ENCODE results near the gene TMEM120B.

Gene TMEM120B

DNA sequence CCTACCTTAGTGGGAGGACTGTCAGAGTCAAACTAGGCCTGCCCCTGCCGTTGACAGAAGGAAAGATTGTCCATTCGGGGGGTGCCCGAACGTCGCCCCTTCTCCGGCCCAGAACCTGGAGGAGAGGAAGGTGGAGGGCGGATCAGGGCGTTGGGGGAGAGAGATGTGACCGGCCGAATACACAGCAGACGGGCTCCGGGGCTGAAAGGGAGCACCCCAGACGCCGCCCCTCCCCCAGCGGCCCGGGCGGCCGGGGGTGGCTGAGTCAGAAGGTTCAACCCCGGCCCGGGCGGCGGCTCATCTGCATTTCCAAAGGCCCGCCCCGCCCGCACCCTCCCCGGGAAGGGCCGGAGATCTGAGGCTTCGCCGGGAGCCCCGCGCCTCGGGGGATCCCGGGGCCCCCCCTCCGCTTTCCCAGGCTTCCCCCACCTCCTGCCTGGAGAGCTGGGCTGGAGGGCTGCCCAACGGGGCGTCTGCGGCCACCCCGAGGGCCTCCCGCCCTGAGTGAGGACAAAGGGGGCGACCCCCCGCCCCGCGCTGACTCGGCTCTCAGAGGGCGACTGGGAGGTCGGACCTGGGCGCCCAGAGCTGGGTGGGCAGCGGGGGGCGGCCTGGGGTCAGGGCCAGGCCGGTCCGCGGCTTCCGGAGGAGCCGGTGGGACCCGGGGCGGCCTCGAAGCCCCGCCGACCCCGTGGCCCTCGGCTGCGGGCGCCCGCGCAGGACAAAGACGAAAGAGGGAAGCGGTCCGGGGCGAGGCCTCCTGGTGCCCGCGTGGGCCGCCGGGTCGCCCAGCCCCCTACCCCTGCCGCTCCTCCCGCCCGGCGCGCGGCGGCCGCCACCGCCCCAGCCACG, 87.5 kb downstream of the TMEM120B start:
- no peaks in the 10 kb centered on the region for H3K36me3 ChIP-seq (ENCODE audit: insufficient read depth)
- H4K20me1 ChIP-seq (ENCODE audit: insufficient read depth), result no peaks in the 10 kb centered on the region
- H3K27ac ChIP-seq, result peak overlapping the region; percentile 100
- H3K27me3 ChIP-seq (ENCODE audit: insufficient read depth, low read depth), result no peaks in the 10 kb centered on the region
- H3K4me1 ChIP-seq (ENCODE audit: low read depth, poor library complexity, severe bottlenecking), result peaks cover 13% of the 10 kb centered on the region
- peaks cover 23% of the 10 kb centered on the region; the same call in 1 of the 2 replicates for H3K79me2 ChIP-seq (ENCODE audit: insufficient read depth, low read depth)
- H3K9ac ChIP-seq, result peak overlapping the region; percentile 99
- H2AFZ ChIP-seq (ENCODE audit: low read depth), result no peak overlapping the region
- TF ChIP-seq, protein P1, sequence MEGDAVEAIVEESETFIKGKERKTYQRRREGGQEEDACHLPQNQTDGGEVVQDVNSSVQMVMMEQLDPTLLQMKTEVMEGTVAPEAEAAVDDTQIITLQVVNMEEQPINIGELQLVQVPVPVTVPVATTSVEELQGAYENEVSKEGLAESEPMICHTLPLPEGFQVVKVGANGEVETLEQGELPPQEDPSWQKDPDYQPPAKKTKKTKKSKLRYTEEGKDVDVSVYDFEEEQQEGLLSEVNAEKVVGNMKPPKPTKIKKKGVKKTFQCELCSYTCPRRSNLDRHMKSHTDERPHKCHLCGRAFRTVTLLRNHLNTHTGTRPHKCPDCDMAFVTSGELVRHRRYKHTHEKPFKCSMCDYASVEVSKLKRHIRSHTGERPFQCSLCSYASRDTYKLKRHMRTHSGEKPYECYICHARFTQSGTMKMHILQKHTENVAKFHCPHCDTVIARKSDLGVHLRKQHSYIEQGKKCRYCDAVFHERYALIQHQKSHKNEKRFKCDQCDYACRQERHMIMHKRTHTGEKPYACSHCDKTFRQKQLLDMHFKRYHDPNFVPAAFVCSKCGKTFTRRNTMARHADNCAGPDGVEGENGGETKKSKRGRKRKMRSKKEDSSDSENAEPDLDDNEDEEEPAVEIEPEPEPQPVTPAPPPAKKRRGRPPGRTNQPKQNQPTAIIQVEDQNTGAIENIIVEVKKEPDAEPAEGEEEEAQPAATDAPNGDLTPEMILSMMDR (conservative IDR thresholded peaks at IDR 0.05; ENCODE audit: low read depth, low read length), result no peak
- no peak overlapping the region for H3K4me3 ChIP-seq (IDR thresholded peaks at IDR 0.05; ENCODE audit: insufficient read depth, low read depth, low read length)
- peak overlapping the region; percentile 48; the same call in 1 of the 2 replicates for H3K4me2 ChIP-seq

DNA sequence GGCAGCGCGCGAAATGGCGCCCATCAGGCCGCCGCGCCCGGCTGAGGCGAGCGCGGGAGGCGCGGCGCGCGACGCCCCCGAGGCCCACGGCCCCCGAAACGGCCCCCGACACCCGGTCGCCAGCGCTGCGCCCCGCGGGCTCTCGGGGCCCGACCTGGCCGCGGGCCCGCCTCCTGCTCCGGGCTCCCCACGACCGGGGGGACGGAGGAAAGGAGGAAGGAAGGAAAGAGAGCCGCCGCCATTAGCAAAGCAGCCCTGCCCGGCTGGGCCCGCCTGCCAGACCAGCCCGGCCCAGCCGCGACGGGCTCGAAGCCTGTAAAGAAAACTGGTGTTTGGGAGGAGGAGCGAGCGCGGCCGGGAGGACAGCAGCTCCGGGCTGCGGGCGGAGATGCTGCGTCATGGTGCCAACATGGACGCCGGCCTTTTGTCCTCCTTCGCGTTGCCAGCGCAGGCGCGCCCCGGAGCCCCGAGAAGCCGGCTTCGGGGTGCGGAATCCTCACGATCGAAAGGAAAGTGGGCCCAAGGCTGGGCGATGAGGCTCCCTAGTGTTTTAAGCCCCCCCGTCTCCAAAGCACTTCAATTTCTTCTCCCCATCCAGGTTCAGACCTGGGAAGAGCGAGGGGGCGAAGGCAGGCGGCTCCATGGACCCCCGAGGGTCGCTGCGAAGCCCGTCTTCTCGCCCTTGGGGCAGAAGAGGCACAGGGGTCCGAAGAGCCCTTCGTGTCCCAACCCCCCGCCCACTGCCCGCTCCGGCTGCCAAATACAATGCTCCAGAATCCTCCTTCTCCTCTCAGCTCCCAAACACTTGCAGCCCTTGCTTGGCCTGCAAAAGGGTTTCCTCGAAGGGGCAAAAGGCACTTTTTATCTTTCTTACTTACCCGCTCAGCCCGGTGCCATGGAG, 88.4 kb downstream of the TMEM120B start:
- no peaks in the 10 kb centered on the region for H3K36me3 ChIP-seq (ENCODE audit: insufficient read depth)
- H2AFZ ChIP-seq (ENCODE audit: low read depth), result no peak overlapping the region

DNA sequence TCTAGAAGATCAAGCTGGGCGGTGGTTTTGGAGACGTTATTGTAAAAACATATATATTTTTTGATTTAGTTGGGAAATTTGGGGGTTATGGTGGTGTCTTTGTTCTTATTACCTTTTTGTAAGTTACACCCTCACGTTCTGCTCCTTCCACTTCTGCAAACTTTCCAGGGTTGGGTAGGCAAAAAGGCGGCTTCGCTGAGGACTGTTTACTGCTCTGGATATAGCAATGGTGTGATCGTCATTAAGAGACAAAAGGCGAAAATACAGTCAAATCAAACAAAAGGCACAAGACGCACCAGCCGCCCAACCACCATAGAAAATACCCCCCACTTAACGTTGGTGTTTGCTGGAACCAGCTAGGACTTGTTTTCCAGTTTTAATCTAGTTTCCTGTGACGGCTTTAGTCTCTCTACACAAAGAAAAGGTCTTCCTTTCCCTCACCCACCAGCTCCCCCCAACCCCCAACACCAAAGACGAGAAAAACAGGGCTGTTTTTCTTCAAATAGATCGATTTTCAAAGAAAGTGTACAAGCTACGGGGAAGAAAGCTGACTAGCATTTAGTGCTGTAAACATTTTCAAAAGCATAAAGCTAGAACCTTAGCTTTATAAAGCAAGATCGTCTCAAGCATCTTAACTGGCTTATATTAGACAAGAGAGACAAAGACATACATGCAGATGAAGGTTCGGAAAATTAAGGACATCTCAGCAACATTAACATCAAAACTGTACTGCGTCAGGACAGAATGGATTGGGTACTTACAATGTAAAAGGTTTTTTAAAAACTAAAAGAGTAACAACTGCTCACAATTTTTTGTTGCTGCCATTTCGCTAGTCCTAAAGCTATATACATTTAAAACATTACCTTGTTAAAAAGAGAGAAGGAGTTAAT, 89.3 kb downstream of the TMEM120B start:
- H4K20me1 ChIP-seq (ENCODE audit: insufficient read depth), result no peaks in the 10 kb centered on the region
- H3K4me2 ChIP-seq, result peak overlapping the region; percentile 97
- no peak overlapping the region for H3K4me3 ChIP-seq (IDR thresholded peaks at IDR 0.05; ENCODE audit: insufficient read depth, low read depth, low read length)
- no peak overlapping the region for H2AFZ ChIP-seq (ENCODE audit: low read depth)
- peak overlapping the region; percentile 99 for H3K9ac ChIP-seq
- peaks cover 38% of the 10 kb centered on the region for H3K79me2 ChIP-seq (ENCODE audit: insufficient read depth, low read depth)
- TF ChIP-seq, protein P1 (conservative IDR thresholded peaks at IDR 0.05; ENCODE audit: low read depth, low read length), result no peak
- H3K27ac ChIP-seq, result peak overlapping the region; percentile 100
- H3K36me3 ChIP-seq (ENCODE audit: insufficient read depth), result no peaks in the 10 kb centered on the region
- H3K4me1 ChIP-seq (ENCODE audit: low read depth, poor library complexity, severe bottlenecking), result peaks cover 19% of the 10 kb centered on the region
- H3K27me3 ChIP-seq (ENCODE audit: insufficient read depth, low read depth), result no peaks in the 10 kb centered on the region

More for the DNA sequence above, 88.4 kb downstream of the TMEM120B start:
- Histone ChIP-seq H3K79me2 (ENCODE audit: insufficient read depth, low read depth) (peaks cover 29% of the 10 kb centered on the region), H3K4me2 (peak overlapping the region; percentile 97), H4K20me1 (ENCODE audit: insufficient read depth) (no peaks in the 10 kb centered on the region), H3K4me1 (ENCODE audit: low read depth, poor library complexity, severe bottlenecking) (peaks cover 11% of the 10 kb centered on the region), H3K9ac (peak overlapping the region; percentile 99), H3K4me3 (IDR thresholded peaks at IDR 0.05; ENCODE audit: insufficient read depth, low read depth, low read length) (no peak overlapping the region), H3K27me3 (ENCODE audit: insufficient read depth, low read depth) (no peaks in the 10 kb centered on the region), H3K27ac (peak overlapping the region; percentile 100)
- TF ChIP-seq, protein P1 (conservative IDR thresholded peaks at IDR 0.05; ENCODE audit: low read depth, low read length), result no peak

DNA sequence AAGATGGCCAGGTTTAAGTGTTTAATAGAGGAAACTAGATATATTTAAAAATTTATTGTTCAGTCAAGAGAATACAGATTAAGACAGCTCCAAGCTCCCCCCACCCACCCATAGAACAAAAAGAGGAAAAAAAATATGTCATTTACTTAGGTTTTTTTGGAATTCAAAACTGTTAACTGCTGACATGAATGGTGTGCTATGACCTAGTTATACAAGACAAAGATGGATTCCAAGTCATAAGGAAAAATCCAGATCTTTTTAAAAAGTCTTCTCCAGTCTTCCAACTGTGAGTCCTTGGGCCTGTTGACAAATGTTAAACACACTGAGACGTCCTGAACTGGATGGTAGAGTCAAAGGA, 89.9 kb downstream of the TMEM120B start:
- H3K4me3 ChIP-seq (IDR thresholded peaks at IDR 0.05; ENCODE audit: insufficient read depth, low read depth, low read length), result no peak overlapping the region
- H3K4me1 ChIP-seq (ENCODE audit: low read depth, poor library complexity, severe bottlenecking), result peaks cover 20% of the 10 kb centered on the region
- no peak overlapping the region for H2AFZ ChIP-seq (ENCODE audit: low read depth)
- peak overlapping the region; percentile 100 for H3K27ac ChIP-seq
- H3K4me2 ChIP-seq, result peak overlapping the region; percentile 97
- no peaks in the 10 kb centered on the region for H4K20me1 ChIP-seq (ENCODE audit: insufficient read depth)
- no peaks in the 10 kb centered on the region for H3K27me3 ChIP-seq (ENCODE audit: insufficient read depth, low read depth)
- no peaks in the 10 kb centered on the region for H3K36me3 ChIP-seq (ENCODE audit: insufficient read depth)
- peaks cover 44% of the 10 kb centered on the region for H3K79me2 ChIP-seq (ENCODE audit: insufficient read depth, low read depth)
- TF ChIP-seq, protein P1 (conservative IDR thresholded peaks at IDR 0.05; ENCODE audit: low read depth, low read length), result no peak
- H3K9ac ChIP-seq, result peak overlapping the region; percentile 99

Data from KMS-11 (cell line).